Glomerular visceral epithelial cell (primary cell): ENCODE measurements around the gene IMP3.
"Not testable (repeated sequence)": the region's sequence is repeated elsewhere in the genome, so short reads cannot be mapped to it uniquely, and the experiment has no call there.

ENCODE experiments used
- DNase-seq: peaks from one replicate; pipeline ENCODE4 v3.0.0-alpha.2; 2016; ENCODE audit errors: extremely low spot score

Gene IMP3

DNA sequence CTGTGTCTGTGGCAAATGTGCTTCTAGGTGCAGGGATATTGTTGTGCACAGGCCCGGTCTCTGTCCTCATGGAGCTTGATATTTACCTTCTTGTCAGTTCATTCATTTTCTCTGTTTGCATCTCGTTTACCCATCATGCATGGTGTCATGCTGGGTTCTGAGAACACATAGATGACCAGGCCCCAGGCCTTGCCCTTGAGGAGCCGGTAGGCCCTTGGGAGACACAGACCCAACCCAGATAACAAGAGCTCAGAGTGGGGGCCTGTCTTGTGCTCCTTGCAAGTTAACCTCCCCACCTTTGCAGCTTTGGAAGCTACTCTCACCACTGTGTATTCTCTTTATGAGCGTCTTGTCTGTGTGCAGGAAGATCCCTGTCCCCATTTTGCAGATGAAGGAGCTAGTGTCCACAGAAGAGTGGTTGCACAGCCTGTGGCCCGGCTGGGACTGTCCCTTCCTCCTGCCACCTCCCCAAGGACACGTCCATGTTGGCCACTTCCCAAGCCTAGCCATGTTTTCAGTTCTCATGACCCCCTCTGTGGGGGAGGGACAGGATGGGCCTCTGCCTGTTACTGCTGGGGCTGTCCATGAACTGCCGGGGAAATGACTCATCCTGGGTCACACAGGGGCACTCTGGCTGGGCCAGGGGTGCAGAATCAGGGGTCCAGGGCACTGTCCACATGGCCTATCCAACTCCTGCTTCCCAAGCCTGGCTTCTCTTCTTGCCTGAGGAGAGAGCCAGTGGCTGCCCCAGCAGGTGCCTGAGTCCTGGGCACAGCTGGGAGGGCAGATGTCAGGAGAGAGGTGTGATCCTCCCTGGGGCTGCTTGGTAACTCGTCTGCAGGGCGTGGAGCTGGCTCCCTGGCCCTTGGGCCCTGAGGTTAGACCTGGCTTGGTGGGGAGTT, 11.1 kb upstream of the IMP3 start:
- DNase-seq = peak; percentile 44

DNA sequence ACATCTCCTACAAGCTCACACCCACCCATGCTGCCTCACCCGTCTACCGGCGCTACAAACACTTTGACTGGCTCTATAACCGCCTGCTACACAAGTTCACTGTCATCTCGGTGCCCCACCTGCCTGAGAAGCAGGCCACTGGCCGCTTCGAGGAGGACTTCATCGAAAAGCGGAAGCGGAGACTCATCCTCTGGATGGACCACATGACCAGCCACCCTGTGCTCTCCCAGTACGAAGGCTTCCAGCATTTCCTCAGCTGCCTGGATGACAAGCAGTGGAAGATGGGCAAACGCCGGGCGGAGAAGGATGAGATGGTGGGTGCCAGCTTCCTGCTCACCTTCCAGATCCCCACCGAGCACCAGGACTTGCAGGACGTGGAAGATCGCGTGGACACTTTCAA, 9.8 kb upstream of the IMP3 start:
- no peak for DNase-seq

DNA sequence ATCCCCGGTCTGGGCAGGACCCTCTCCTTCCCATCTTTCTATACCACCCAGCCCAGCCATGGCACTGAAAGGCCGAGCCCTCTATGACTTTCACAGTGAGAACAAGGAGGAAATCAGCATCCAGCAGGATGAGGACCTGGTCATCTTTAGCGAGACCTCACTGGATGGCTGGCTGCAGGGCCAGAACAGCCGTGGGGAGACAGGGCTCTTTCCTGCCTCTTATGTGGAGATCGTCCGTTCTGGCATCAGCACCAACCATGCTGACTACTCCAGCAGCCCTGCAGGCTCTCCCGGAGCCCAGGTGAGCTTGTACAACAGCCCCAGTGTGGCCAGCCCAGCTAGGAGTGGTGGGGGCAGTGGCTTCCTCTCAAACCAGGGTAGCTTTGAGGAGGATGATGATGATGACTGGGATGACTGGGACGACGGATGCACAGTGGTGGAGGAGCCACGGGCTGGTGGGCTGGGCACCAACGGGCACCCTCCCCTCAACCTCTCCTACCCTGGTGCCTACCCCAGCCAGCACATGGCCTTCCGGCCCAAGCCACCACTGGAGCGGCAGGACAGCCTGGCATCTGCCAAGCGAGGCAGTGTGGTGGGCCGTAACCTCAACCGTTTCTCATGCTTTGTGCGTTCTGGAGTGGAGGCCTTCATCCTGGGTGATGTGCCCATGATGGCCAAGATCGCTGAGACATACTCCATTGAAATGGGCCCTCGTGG, 9.2 kb upstream of the IMP3 start:
- DNase-seq = no peak

DNA sequence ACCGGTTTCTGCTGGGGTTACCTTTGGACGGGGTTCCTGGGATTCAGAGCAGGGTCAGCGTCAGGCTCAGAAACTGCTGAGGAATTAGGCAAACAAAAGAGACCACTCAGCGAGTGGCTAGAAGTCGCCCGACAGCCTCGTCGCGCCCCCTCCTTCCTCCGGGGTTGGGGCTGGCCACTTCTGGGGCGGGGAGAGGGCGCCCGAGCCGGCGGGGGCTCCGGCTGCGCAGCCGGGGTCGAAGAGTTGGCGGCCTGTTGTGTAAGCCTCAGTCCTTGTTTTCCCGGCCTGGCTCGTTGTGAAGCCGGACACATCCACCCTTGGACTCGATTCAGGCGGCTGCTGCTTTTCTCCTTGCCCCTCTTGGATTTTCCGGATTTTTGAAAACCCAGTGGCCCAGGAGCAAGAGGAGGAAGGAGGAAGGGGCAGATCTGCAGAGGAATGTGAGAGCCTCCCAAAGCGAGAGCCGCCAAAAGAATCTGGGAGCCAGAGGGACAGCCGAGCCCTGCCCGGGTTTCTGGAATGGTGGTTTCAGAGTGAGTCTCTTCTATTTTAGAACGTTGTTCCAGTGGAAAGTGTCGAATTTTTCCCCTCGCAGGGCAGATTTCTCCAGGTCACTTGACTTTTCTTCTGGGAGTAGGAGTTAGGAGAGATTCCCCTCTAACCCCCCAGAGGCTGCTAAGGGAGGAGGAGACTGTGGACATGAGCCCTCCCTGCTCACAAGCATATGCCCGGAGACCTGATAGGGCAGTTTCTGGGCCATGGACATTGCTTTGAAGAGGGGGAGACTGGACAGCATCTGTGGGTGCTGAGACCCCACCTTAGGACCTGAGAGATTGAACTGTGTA, 8.4 kb upstream of the IMP3 start:
- peak; percentile 40 for DNase-seq

DNA sequence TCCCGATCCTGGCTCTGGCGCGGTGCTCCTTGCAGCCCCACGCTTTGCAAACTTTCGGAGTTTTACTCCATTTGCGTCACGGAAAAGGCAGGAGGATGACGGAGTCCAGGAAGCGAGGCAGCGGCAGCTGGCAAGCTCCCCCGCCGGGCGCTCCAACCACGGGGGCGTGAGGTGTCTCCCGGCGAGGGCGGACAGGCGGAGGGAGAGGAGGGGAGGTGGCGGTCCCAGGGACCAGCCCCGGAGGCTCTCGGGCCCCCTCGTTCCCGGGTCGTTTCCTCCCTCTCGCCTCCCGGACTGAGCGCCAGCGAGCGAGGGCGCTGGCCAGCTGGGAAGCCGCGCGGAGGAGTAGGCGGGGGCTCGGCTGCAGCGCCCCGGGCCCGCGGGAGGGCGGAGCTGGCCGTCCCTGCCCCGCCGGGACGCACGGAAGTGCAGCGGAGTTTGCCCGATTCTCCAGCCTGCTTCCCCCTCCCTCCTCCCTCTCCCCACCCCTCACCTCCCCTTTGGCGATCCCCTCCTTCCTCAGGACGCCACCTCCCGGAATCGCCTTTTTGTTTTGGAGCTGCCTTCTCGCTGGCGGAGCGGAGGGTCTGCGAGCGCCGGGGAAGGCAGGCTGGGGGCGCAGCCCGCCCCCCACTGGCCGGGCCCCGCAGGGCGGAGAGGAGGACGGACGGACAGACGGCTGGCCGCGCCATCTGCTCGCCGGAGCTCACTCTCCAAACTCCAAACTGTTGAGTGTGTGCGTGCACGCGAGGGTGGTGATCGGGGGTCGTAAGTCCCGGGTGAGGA, 7.5 kb upstream of the IMP3 start, which contains the start of gene SNX33:
TSS of gene SNX33 (plus strand) at position 543 of the 786 bp plus-strand sequence. CDS start 1,191 bp downstream, outside the sequence.
- peak; percentile 85 for DNase-seq

DNA sequence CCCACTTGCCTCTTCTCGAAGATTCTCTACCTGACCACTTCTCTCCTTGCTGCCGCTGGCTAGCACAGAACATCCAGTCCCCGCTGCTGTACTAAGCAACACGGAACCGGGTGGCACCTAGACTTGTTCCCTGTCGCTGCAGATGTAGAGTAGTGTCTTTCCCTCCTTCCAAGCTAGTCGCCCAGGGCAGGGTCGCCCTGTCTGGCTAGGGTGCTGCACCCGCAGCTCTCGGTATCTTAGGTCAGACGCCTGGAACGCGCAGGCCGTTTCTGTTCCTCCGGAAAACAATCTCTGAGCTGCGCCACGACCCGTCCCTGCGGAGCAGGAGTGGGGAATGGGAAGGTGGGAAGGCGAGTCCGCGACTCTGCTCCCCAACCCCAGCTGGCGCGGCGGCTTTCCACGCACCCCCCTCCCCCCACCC, 6.9 kb upstream of the IMP3 start:
- no peak for DNase-seq

DNA sequence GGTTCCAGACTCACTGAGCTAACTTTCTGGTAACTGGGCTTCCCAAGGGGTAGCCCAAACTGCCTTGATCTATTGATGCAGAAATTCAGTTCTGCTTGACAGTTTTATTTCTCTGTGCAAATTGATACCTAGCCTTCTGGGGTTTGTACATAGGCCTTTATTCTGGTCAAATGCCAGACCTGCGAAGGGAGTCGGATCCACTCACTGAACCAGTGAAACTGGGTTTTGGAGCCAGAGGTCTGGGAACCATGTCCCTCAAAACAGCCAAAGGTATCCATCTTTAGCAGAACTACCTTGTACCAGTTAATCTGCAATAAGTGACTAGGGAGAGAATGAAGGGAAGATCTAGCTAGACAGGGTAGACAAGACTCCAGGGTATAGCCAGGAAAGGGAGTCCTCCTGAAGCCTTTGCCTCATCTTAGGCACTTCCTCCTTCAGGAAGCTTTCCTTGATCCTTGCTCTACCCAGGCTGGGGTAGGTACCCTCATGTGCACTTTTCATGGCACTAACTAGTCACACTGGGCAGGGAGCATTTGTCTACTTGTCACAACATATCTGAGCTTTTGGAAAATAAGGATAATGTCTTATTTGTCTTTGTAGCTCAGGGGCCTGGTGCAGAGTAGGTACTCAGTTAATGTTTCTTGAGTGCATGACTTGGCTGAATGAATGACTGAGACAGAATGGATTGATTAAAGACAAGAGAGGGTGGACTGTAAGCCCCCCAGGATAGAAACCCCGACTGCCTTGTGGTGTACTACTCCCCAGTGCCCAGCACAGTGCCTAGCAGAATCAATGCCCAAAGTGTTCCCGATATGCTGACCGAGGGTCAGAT, 6.3 kb upstream of the IMP3 start:
- no peak for DNase-seq

DNA sequence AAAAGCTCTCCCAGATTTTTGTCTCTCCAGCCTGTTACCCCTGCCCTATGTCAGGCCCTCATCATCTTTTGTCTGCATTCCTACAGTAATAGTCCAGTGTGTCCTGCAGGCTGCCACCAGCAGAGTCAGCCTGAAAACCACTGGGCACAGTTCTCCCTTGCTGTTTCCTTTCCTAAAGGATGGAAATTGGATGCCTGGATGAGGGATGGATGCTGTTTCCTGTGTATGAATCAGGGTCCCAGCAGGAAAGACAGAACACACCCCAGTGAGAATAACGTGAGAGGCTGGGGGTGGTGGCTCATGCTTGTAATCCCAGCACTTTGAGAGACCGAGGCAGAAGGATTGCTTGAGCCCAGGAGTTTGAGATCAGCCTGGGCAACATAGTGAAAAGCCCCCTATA, 4.4 kb upstream of the IMP3 start:
- DNase-seq = no peak

DNA sequence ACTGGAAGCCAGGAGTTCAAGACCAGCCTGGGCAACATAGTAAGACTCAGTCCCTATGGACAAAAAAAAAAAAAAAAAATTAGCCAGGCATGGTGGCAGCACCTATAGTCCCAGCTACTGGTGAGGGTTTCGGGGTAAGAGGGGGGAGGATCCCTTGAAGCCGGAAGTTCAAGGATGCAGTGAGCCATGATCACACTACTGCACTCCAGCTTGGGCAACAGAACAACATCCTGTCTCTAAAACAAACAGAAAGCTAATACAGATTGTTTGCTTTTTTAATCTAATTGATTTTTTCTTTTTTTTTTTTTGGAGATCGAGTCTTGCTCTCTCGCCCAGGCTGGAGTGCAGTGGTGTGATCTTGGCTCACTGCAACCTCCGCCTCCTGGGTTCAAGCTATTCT, 1.6 kb upstream of the IMP3 start:
- DNase-seq = no peak

DNA sequence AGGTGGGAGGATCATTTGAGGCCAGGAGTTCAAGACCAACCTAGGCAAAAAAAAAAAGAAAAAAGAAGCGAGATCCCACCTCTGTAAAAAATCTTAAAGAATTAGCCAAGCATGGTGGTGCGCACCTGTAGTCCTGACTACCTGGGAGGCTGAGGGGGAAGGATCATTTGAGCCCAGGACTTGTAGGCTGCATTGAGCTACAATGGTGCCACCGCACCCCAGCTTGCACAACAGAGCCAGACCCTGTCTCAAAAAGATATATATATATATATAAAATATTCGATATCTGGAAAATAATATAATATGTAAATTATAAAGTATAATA, 1.1 kb upstream of the IMP3 start:
- no peak for DNase-seq

DNA sequence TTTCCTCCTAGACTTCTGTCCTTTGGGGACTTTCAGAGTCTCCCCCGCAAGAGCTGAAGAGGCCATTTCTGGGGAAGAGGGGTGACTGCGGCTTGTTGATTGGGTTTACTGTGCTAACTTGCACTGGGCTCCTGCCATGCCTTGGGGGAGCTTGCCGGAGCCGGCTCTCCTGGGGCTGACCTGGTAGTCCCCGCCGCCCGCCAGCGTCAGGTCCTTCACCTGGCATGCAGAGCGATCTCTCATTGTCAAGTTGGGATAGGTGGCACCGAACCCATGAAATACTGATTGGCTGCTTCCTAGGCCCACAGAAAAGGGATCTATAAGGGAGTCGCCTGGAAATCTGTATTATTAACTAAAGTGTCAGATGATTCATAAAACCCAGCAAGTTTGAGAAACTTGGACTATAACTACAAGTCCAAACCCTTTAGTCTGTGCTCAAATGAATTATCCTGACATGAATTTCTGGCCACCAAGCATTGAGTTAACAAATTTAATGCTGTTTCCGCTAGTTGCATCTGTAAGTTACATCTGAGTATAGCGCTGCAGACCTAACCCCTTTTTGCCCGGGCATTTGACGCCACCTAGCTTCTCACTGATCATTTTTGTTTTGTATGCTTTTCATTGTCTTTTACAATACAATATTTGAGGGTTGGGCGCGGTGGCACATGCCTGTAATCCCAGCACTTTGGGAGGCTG, 607 bp upstream of the IMP3 start:
- peak; percentile 34 for DNase-seq

DNA sequence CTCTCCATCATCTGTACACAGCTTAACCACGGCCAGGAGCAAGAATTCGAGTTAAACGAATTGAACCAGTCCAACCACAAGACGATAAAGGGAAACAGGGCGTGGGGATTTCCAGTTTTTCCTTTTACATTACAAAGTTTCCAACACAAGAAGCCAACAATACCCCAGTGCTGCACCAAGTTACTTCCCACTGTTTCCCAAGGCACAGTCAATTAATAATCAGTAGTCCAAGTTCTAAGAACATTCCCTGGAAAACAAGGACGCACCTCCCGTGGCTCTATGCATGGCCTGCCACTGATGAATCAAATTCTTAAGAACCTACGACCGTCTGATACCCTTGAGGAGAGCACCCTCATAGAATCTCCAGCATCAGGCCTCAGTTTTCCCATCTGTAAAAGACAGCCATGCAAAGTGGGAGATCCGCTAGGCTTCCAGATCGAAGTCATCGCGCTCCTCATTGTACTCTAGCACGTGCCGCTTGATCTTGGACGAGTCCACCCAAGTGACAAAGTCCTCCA, 774 bp downstream of the IMP3 start:
- peak; percentile 16 for DNase-seq

DNA sequence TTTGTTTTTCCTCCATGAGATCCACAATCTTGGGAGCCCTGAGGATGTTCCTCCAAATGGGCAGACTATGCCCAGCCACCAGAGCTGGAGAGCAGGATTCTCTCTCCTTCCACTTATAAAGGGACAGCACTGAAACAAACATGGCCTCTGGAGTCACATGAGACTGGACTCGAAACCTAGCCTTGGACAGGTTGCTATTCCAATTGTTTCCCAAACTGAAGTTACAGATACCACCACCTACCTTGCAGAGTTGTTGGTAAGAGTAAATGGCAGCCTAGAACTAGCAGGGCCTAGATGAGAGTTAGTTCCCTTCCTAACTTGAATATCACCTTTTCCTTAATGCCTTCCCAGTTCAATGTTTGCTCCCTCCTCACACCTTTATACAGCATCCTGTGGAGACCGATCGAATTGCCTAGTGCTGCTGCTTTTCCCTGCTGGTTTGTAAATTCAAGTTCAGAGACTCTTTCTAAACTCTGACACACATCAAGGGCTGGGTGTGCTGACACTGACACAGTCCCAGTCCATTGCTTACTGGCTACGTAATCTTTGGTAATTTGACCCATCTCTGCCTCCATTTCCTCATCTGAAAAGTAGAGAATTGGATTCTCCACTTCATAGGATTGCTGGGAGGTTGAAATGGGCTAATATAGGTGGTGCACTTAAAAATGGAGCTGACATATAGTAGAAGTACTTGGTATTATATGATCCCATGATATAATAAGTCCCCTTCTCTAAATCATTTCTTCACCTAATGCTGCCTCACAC, 2.6 kb downstream of the IMP3 start:
- no peak for DNase-seq

DNA sequence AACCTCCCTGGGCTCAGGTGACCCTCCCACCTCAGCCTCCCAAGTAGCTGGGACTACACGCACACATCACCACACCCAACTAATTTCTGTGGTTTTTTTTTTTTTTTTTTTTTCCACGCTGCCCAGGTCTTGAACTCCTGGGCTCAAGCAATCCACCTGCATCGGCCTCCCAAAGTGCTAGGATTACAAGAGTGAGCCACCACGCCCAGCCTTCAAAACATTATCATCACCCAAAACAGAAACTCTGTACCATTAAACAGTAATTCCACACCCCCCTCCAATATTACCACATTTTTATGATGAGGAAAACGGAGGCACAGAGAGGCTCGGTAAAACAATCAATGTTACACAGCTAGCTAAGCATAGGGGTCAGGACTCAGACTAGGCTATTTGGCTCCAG, 4.0 kb downstream of the IMP3 start:
- DNase-seq = no peak

DNA sequence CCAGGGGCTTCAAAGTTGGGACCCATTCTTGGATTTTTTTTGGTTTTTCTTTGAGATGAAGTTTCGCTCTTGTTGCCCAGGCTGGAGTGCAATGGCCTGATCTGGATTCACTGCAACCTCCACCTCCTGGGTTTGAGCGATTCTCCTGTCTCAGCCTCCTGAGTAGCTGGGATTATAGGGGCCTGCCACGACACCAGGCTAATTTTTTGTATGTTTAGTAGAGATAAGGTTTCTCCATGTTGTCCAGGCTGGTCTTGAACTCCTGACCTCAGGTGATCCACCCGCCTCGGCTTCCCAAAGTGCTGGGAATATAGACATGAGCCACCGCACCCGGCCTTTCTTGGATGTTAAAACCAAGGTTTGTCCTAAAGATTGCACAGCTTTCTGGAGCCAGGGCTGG, 6.1 kb downstream of the IMP3 start:
- DNase-seq = not testable (repeated sequence)

DNA sequence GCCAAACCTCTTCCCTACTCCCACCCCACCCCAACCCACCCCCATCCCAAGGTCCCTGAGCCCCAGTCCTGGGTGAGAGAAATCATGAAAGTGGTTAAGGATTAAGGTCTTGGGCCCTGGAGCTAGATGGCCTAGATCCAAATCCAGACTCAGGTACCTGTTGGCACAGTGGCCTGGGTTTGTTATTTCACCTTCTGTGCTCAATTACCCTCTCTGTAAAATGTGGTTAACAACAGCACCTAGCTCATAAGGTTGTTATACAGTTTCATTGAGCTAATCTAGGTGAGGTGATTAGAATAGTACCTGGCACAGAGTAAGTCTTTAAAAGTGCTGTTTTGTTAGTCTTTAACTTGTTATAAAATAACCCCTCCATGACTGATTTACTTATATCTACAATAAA, 8.1 kb downstream of the IMP3 start:
- DNase-seq = no peak

DNA sequence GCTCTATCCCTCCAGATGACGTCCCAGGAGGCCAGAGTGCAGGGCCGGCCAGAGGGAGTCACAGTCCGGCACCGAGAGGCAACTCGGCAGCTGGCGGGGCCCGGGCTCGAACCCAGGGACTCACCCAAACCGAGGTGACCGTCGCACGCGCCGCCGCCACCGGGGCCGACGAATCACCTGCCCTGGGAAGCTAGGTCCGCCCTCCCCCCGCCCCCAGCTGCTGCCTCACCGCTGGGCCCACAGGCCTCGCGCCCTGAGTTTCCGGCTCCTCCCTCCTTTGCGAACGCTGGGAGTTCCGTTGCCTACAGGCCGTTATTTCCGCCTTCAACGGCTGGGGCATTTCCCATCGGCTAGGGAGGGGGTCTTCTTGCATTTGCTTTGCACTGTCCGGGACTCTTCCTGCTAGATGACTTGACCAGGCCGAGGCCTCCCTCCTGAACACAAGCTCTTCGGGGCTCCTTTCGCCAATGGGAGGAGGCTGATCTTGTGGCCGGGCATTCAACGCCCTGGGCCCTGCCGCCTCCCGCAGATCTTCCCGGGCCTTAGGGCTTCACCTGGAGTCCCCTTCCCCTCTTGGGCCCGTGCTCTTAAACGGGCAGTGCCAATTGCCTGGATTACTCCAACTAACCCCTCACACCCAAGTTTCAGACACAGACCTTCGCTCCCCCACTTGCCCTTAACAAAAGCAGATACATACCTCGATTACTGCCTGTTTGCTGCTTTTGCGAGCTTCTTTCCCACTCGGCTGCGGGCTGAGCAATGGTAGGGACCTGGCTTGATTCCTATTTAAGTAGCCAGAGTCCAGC, 14.3 kb downstream of the IMP3 start, which contains the start of gene SNUPN:
TSS of gene SNUPN (minus strand) at position 184 of the 806 bp plus-strand sequence. CDS start 4,674 bp downstream, outside the sequence.
- DNase-seq = peak; percentile 94

DNA sequence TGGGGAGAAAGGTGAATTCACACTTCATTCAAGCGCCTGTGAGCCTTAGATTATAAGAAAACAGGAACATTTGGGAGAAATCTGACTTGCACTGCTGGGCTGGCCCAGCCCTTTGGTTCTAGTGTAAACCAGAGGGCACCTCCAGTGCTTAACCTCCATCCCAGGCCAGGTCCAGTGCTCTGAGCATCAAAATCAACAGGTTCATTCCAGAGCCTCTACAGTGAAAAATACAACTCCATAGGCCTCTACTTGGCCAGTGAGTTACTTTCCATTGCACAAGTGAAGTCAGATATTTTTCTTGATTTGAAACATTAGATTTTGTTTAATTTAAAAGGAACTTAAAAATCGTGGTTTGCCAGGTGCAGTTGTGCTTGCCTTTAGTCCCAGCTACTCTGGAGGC, 17.5 kb downstream of the IMP3 start:
- DNase-seq = no peak
